ENCODE measurements around the gene WASF3. TPM values are rescaled to one million over a fixed set of nuclear protein-coding genes. Genes with fewer than 3 reads are reported as not detected.

The WASF3 gene
- total RNA-seq, 4 donors from 2014 or later = 22.9 to 50.8 (median 47.9) TPM

- TF ChIP-seq CTCF (IDR thresholded peaks at IDR 0.05) = no peak
- DNase-seq (ENCODE audit: low spot score) = no peak
- no peak for ATAC-seq (ENCODE audit: low FRiP score)
Observed at GRCh38 chr13:26591672-26592071, 34.2 kb downstream of the WASF3 start.

GRCh38 chr13:26593661-26594060 is 36.2 kb downstream of the WASF3 start:
- no peak for ATAC-seq (ENCODE audit: low FRiP score)
- no peak for DNase-seq (ENCODE audit: low spot score)
- TF ChIP-seq CTCF (IDR thresholded peaks at IDR 0.05) = no peak

- DNase-seq (ENCODE audit: low spot score) (no peak), ATAC-seq (ENCODE audit: low FRiP score) (no peak)
- TF ChIP-seq CTCF (IDR thresholded peaks at IDR 0.05) = no peak
Observed at GRCh38 chr13:26594363-26594762, 36.9 kb downstream of the WASF3 start.

DNA sequence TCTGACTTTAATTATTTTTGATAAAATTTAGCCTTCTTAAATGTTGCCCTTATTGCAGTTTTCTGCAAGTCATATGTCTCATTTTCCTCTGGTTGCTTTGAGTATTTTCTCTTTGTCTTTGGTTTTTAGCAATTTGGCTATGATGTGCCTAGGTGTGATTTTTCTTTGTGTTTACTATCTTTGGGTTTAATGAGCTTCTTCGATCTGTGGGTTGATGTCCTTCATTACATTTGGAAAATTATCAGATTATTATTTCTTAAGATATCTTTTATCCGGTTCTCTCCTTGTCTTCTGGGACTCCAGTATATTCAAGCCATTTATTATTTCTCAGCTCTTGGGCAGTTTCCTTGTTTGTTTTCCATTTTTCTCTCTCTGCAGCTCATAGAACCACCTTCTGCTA is 39.0 kb downstream of the WASF3 start:
- ATAC-seq (ENCODE audit: low FRiP score) = no peak
- no peak for DNase-seq (ENCODE audit: low spot score)
- TF ChIP-seq CTCF (IDR thresholded peaks at IDR 0.05) = no peak

DNA sequence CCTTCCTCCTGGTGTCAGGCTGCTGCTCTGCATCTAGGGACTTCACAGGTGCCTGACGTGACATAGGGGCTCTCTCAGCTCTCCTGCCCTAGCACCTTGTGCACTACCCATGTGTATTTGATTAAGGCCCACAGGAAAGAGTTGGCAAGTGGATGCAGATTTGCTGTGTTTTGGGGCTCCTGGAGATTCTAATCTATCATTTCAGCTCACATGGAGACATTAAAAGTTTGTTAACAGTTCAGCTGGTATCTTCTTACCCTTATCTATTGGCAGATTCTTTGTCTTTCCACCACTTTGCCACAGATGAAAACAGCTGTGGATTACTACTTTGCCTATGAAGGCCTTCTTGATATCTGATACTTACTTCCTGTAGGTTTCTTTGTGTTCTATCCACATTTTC is 41.9 kb downstream of the WASF3 start:
- DNase-seq (ENCODE audit: low spot score) = no peak
- no peak for ATAC-seq (ENCODE audit: low FRiP score)
- TF ChIP-seq CTCF (IDR thresholded peaks at IDR 0.05) = no peak

- ATAC-seq (ENCODE audit: low FRiP score) = no peak
- no peak for DNase-seq (ENCODE audit: low spot score)
- no peak for TF ChIP-seq CTCF (IDR thresholded peaks at IDR 0.05)
Observed at GRCh38 chr13:26599860-26600259, 42.4 kb downstream of the WASF3 start.

- DNase-seq (ENCODE audit: low spot score) (no peak), ATAC-seq (ENCODE audit: low FRiP score) (no peak)
- no peak for TF ChIP-seq CTCF (IDR thresholded peaks at IDR 0.05)
Observed at GRCh38 chr13:26600343-26600742, 42.9 kb downstream of the WASF3 start.

All from omental fat pad (tissue), 4 donors.